ENCODE measurements around the gene PDSS1. TPM values are rescaled to one million over a fixed set of nuclear protein-coding genes. Genes with fewer than 3 reads are reported as not detected.

The PDSS1 gene
- total and polyA plus RNA-seq, 9 of the 15 experiments (the other 6 are each of a cell fraction or from before 2014, with no cell fraction given) = 11.0 to 59.5 (median 45.3) TPM

DNA sequence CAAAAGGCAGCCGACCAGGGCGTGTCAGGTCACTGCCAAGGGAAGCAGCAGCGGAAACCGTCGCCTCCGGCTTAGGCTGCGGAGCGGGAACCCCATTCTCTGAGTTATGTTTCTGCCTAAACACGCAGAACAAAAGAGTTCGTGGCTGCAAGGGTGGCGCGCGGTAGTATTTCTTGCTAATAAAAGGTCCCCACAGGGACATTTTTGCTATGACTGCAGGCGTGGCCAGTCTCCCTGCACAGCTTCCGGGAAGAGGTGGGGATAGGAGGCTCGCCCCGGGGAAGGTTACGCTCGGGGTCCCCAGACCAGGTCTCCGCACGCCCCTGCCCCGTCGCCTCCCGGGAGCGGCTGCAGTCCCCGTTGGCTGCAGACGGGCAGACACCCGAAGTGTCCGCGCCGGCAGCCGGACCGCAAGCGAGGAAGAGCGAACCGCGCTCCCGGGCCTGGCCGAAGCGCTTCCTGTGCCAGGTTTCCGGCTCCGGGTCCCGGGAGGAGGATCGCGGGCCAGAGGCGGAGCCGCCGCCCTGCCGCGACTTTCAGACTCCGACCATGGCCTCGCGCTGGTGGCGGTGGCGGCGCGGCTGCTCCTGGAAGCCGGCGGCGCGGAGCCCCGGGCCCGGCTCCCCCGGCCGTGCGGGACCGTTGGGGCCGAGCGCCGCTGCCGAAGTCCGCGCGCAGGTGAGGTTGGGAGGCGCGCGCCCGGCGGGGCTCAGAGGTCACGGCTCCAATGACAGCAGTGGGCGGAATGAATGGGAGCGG, at the start of gene PDSS1 (continued):
- TF ChIP-seq, protein P1, sequence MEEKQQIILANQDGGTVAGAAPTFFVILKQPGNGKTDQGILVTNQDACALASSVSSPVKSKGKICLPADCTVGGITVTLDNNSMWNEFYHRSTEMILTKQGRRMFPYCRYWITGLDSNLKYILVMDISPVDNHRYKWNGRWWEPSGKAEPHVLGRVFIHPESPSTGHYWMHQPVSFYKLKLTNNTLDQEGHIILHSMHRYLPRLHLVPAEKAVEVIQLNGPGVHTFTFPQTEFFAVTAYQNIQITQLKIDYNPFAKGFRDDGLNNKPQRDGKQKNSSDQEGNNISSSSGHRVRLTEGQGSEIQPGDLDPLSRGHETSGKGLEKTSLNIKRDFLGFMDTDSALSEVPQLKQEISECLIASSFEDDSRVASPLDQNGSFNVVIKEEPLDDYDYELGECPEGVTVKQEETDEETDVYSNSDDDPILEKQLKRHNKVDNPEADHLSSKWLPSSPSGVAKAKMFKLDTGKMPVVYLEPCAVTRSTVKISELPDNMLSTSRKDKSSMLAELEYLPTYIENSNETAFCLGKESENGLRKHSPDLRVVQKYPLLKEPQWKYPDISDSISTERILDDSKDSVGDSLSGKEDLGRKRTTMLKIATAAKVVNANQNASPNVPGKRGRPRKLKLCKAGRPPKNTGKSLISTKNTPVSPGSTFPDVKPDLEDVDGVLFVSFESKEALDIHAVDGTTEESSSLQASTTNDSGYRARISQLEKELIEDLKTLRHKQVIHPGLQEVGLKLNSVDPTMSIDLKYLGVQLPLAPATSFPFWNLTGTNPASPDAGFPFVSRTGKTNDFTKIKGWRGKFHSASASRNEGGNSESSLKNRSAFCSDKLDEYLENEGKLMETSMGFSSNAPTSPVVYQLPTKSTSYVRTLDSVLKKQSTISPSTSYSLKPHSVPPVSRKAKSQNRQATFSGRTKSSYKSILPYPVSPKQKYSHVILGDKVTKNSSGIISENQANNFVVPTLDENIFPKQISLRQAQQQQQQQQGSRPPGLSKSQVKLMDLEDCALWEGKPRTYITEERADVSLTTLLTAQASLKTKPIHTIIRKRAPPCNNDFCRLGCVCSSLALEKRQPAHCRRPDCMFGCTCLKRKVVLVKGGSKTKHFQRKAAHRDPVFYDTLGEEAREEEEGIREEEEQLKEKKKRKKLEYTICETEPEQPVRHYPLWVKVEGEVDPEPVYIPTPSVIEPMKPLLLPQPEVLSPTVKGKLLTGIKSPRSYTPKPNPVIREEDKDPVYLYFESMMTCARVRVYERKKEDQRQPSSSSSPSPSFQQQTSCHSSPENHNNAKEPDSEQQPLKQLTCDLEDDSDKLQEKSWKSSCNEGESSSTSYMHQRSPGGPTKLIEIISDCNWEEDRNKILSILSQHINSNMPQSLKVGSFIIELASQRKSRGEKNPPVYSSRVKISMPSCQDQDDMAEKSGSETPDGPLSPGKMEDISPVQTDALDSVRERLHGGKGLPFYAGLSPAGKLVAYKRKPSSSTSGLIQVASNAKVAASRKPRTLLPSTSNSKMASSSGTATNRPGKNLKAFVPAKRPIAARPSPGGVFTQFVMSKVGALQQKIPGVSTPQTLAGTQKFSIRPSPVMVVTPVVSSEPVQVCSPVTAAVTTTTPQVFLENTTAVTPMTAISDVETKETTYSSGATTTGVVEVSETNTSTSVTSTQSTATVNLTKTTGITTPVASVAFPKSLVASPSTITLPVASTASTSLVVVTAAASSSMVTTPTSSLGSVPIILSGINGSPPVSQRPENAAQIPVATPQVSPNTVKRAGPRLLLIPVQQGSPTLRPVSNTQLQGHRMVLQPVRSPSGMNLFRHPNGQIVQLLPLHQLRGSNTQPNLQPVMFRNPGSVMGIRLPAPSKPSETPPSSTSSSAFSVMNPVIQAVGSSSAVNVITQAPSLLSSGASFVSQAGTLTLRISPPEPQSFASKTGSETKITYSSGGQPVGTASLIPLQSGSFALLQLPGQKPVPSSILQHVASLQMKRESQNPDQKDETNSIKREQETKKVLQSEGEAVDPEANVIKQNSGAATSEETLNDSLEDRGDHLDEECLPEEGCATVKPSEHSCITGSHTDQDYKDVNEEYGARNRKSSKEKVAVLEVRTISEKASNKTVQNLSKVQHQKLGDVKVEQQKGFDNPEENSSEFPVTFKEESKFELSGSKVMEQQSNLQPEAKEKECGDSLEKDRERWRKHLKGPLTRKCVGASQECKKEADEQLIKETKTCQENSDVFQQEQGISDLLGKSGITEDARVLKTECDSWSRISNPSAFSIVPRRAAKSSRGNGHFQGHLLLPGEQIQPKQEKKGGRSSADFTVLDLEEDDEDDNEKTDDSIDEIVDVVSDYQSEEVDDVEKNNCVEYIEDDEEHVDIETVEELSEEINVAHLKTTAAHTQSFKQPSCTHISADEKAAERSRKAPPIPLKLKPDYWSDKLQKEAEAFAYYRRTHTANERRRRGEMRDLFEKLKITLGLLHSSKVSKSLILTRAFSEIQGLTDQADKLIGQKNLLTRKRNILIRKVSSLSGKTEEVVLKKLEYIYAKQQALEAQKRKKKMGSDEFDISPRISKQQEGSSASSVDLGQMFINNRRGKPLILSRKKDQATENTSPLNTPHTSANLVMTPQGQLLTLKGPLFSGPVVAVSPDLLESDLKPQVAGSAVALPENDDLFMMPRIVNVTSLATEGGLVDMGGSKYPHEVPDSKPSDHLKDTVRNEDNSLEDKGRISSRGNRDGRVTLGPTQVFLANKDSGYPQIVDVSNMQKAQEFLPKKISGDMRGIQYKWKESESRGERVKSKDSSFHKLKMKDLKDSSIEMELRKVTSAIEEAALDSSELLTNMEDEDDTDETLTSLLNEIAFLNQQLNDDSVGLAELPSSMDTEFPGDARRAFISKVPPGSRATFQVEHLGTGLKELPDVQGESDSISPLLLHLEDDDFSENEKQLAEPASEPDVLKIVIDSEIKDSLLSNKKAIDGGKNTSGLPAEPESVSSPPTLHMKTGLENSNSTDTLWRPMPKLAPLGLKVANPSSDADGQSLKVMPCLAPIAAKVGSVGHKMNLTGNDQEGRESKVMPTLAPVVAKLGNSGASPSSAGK (IDR thresholded peaks at IDR 0.05) = no peak
- TF ChIP-seq, protein P2, sequence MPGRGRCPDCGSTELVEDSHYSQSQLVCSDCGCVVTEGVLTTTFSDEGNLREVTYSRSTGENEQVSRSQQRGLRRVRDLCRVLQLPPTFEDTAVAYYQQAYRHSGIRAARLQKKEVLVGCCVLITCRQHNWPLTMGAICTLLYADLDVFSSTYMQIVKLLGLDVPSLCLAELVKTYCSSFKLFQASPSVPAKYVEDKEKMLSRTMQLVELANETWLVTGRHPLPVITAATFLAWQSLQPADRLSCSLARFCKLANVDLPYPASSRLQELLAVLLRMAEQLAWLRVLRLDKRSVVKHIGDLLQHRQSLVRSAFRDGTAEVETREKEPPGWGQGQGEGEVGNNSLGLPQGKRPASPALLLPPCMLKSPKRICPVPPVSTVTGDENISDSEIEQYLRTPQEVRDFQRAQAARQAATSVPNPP (IDR thresholded peaks at IDR 0.05; ENCODE audit: borderline replicate concordance, insufficient read depth, insufficient read length) = no peak
- no peak for TF ChIP-seq ZC3H4 (CRISPR knock-in tag; IDR thresholded peaks at IDR 0.05; ENCODE audit: borderline replicate concordance)
- TF ChIP-seq SLC30A9 (CRISPR knock-in tag; IDR thresholded peaks at IDR 0.05) = no peak
- TF ChIP-seq KDM4B (IDR thresholded peaks at IDR 0.05; ENCODE audit: borderline replicate concordance in 2 of 2, low read depth in 1 of 2) = peak in 1 of 2 experiments; percentile 93; a peak in 2 of 4 replicates
- TF ChIP-seq ZNF444 (CRISPR knock-in tag; IDR thresholded peaks at IDR 0.05) = no peak
- TF ChIP-seq, protein P3, sequence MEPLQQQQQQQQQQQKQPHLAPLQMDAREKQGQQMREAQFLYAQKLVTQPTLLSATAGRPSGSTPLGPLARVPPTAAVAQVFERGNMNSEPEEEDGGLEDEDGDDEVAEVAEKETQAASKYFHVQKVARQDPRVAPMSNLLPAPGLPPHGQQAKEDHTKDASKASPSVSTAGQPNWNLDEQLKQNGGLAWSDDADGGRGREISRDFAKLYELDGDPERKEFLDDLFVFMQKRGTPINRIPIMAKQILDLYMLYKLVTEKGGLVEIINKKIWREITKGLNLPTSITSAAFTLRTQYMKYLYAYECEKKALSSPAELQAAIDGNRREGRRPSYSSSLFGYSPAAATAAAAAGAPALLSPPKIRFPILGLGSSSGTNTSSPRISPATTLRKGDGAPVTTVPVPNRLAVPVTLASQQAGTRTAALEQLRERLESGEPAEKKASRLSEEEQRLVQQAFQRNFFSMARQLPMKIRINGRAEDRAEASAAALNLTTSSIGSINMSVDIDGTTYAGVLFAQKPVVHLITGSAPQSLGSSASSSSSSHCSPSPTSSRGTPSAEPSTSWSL (CRISPR knock-in tag; IDR thresholded peaks at IDR 0.05; ENCODE audit: borderline replicate concordance) = 0 out of 2 replicates have a peak, but pooled peaks have one; percentile 36
- peak; percentile 14; the same call in 1 of the 2 replicates for TF ChIP-seq ZEB2 (IDR thresholded peaks at IDR 0.05)
- TF ChIP-seq ZNF830 (CRISPR knock-in tag; IDR thresholded peaks at IDR 0.05) = no peak
- TF ChIP-seq CREM (IDR thresholded peaks at IDR 0.05; ENCODE audit: low read depth) = peak; percentile 46; the same call in 1 of the 2 replicates
- TF ChIP-seq HMG20B (CRISPR knock-in tag; IDR thresholded peaks at IDR 0.05) = no peak
- TF ChIP-seq PHB2 (IDR thresholded peaks at IDR 0.05; ENCODE audit: low read depth) = no peak
- no peak for TF ChIP-seq FOXJ2 (tag; IDR thresholded peaks at IDR 0.05)
- no peak for TF ChIP-seq KAT2B (IDR thresholded peaks at IDR 0.05; ENCODE audit: low read depth, low read length)

All from K562 (cell line).